WTC11 (cell line): ENCODE measurements around the gene MCM3AP. TPM values are rescaled to one million over a fixed set of nuclear protein-coding genes. Genes with fewer than 3 reads are reported as not detected.

Experiments
- CREB1 ChIP-seq: sonication (generic); formaldehyde crosslinking; IDR thresholded peaks from 2 replicates; pipeline ENCODE4 v1.8.0; 2023; ENCODE audit warnings: mild to moderate bottlenecking, missing genetic modification reagents
- E2F4 ChIP-seq: sonication (generic); formaldehyde crosslinking; IDR thresholded peaks from 2 replicates; pipeline ENCODE4 v1.8.1; 2022; ENCODE audit warnings: low read depth, mild to moderate bottlenecking, moderate library complexity, missing genetic modification reagents, borderline replicate concordance
- FOXK1 ChIP-seq: sonication (generic); formaldehyde crosslinking; IDR thresholded peaks from 2 replicates; pipeline ENCODE4 v1.8.0; 2022; ENCODE audit warnings: mild to moderate bottlenecking, moderate library complexity, missing genetic modification reagents
- GABPB1 ChIP-seq: sonication (generic); formaldehyde crosslinking; IDR thresholded peaks from 2 replicates; pipeline ENCODE4 v1.8.1; 2023; ENCODE audit warnings: mild to moderate bottlenecking, missing genetic modification reagents
- JUN ChIP-seq: sonication (generic); formaldehyde crosslinking; IDR thresholded peaks from 2 replicates; pipeline ENCODE4 v1.8.0; 2023; ENCODE audit warnings: mild to moderate bottlenecking, missing genetic modification reagents
- MYBL2 ChIP-seq: sonication (generic); formaldehyde crosslinking; IDR thresholded peaks from 2 replicates; pipeline ENCODE4 v1.8.1; 2023; ENCODE audit warnings: mild to moderate bottlenecking, moderate library complexity, missing genetic modification reagents
- NFE2L1 ChIP-seq: sonication (generic); formaldehyde crosslinking; IDR thresholded peaks from 2 replicates; pipeline ENCODE4 v1.8.1; 2023; ENCODE audit warnings: missing genetic modification reagents
- SMAD3 ChIP-seq: sonication (generic); formaldehyde crosslinking; IDR thresholded peaks from 2 replicates; pipeline ENCODE4 v1.8.0; 2022; ENCODE audit warnings: missing genetic modification reagents, mild to moderate bottlenecking, borderline replicate concordance
- SP1 ChIP-seq: sonication (generic); formaldehyde crosslinking; conservative IDR thresholded peaks from 2 replicates; pipeline ENCODE4 v1.8.1; 2022; ENCODE audit warnings: missing genetic modification reagents
- TCF7 ChIP-seq: sonication (generic); formaldehyde crosslinking; IDR thresholded peaks from 2 replicates; pipeline ENCODE4 v1.8.0; 2022; ENCODE audit warnings: mild to moderate bottlenecking, low read depth, missing genetic modification reagents, moderate library complexity
- TEAD1 ChIP-seq: sonication (generic); formaldehyde crosslinking; IDR thresholded peaks from 2 replicates; pipeline ENCODE4 v1.8.0; 2022; ENCODE audit warnings: mild to moderate bottlenecking, missing genetic modification reagents
- TP53 ChIP-seq: sonication (generic); formaldehyde crosslinking; IDR thresholded peaks from 2 replicates; pipeline ENCODE4 v1.8.1; 2023; ENCODE audit warnings: mild to moderate bottlenecking, missing genetic modification reagents
- USF1 ChIP-seq: sonication (generic); formaldehyde crosslinking; IDR thresholded peaks from 2 replicates; pipeline ENCODE4 v1.8.0; 2022; ENCODE audit warnings: mild to moderate bottlenecking, missing genetic modification reagents
- ZBTB43 ChIP-seq: sonication (generic); formaldehyde crosslinking; IDR thresholded peaks from 2 replicates; pipeline ENCODE4 v1.8.1; 2023; ENCODE audit warnings: mild to moderate bottlenecking, missing genetic modification reagents
- ZMAT4 ChIP-seq: fragments of 250-450 bp; sonication (Bioruptor Pico); IDR thresholded peaks from 2 replicates; pipeline ENCODE4 v1.9.0; 2021; ENCODE audit warnings: mild to moderate bottlenecking
- ZNF232 ChIP-seq: sonication (generic); formaldehyde crosslinking; IDR thresholded peaks from 2 replicates; pipeline ENCODE4 v1.8.0; 2022; ENCODE audit warnings: mild to moderate bottlenecking, missing genetic modification reagents
- ZNF532 ChIP-seq: fragments of 250-450 bp; sonication (Bioruptor Pico); IDR thresholded peaks from 2 replicates; pipeline ENCODE4 v1.9.0; 2021; ENCODE audit warnings: mild to moderate bottlenecking, borderline replicate concordance
- total RNA-seq: library from RNA; stranded (reverse); gene quantifications from 3 replicates; pipeline ENCODE4 v1.2.3, GENCODE V29; 2021
- TF ChIP-seq, protein P1 (sequence below): sonication (generic); formaldehyde crosslinking; IDR thresholded peaks from 2 replicates; pipeline ENCODE4 v1.8.1; 2022; ENCODE audit warnings: mild to moderate bottlenecking, moderate library complexity, missing genetic modification reagents
- TF ChIP-seq, protein P2 (sequence below): sonication (generic); formaldehyde crosslinking; IDR thresholded peaks from 2 replicates; pipeline ENCODE4 v1.8.0; 2022; ENCODE audit warnings: mild to moderate bottlenecking, missing genetic modification reagents
- TF ChIP-seq, protein P3 (sequence below): sonication (generic); formaldehyde crosslinking; IDR thresholded peaks from 2 replicates; pipeline ENCODE4 v1.8.0; 2023; ENCODE audit warnings: mild to moderate bottlenecking, missing genetic modification reagents
- TF ChIP-seq, protein P4 (sequence below): sonication (generic); formaldehyde crosslinking; IDR thresholded peaks from 2 replicates; pipeline ENCODE4 v1.8.1; 2023; ENCODE audit warnings: mild to moderate bottlenecking, missing genetic modification reagents, moderate library complexity
- TF ChIP-seq, protein P5 (sequence below): sonication (generic); formaldehyde crosslinking; IDR thresholded peaks from 2 replicates; pipeline ENCODE4 v1.8.1; 2023; ENCODE audit warnings: mild to moderate bottlenecking, missing genetic modification reagents

The MCM3AP gene
- total RNA-seq, 1 experiment from 2014 or later: 167 TPM

DNA sequence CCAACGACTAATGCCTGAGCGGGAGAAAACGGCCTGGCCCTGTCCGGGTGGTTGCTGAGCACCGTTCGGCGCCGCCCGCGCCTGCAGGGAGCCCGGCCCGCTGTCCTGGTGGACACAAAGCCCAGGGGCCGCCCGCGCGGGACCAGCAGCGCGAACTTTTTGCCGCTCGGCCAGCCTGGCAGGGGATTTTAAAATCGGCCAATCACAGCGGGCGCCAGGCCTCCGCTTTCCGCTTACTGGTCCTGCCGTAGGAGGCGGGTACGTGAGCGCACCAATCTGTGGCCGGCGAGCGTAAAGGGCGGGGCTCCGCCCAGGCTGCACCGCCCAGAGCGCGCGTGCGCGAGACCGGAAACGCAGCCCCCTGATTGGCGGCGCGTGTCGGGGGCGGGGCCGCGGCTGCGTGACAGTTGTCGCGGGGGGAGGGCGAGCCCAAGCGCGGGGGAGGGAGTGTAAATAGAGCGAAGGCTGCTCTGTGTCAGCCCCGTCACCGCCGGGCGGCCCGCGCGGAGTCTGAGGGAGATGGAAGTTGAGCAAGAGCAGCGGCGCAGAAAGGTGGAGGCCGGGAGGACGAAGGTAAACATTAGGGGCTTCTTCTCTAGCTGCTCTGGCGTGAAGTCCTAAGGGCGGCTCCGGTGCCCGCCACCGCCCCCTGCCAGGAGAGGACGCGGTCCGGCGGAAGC is 38.4 kb upstream of the MCM3AP start, which contains the start of the genes C21orf58 and PCNT (continued):
- peak; percentile 47; the same call in 1 of the 2 replicates for TF ChIP-seq USF1
- TF ChIP-seq SP1 (CRISPR knock-in tag): peak; percentile 98
- TF ChIP-seq, protein P1, sequence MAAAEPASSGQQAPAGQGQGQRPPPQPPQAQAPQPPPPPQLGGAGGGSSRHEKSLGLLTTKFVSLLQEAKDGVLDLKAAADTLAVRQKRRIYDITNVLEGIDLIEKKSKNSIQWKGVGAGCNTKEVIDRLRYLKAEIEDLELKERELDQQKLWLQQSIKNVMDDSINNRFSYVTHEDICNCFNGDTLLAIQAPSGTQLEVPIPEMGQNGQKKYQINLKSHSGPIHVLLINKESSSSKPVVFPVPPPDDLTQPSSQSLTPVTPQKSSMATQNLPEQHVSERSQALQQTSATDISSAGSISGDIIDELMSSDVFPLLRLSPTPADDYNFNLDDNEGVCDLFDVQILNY: peak; percentile 96
- 0 out of 2 replicates have a peak, but pooled peaks have one; percentile 43 for TF ChIP-seq JUN (CRISPR knock-in tag)
- peak; percentile 76 for TF ChIP-seq ZBTB43 (CRISPR knock-in tag)
- no peak for TF ChIP-seq ZNF532 (CRISPR knock-in tag)
- TF ChIP-seq, protein P2, sequence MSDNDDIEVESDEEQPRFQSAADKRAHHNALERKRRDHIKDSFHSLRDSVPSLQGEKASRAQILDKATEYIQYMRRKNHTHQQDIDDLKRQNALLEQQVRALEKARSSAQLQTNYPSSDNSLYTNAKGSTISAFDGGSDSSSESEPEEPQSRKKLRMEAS (CRISPR knock-in tag): peak; percentile 83
- TF ChIP-seq SMAD3: 0 out of 2 replicates have a peak, but pooled peaks have one; percentile 15
- peak; percentile 83 for TF ChIP-seq GABPB1 (CRISPR knock-in tag)
- TF ChIP-seq NFE2L1: peak; percentile 34; the same call in 1 of the 2 replicates
- peak; percentile 99 for TF ChIP-seq MYBL2 (CRISPR knock-in tag)
- 0 out of 2 replicates have a peak, but pooled peaks have one; percentile 27 for TF ChIP-seq ZNF232 (CRISPR knock-in tag)
- TF ChIP-seq, protein P3, sequence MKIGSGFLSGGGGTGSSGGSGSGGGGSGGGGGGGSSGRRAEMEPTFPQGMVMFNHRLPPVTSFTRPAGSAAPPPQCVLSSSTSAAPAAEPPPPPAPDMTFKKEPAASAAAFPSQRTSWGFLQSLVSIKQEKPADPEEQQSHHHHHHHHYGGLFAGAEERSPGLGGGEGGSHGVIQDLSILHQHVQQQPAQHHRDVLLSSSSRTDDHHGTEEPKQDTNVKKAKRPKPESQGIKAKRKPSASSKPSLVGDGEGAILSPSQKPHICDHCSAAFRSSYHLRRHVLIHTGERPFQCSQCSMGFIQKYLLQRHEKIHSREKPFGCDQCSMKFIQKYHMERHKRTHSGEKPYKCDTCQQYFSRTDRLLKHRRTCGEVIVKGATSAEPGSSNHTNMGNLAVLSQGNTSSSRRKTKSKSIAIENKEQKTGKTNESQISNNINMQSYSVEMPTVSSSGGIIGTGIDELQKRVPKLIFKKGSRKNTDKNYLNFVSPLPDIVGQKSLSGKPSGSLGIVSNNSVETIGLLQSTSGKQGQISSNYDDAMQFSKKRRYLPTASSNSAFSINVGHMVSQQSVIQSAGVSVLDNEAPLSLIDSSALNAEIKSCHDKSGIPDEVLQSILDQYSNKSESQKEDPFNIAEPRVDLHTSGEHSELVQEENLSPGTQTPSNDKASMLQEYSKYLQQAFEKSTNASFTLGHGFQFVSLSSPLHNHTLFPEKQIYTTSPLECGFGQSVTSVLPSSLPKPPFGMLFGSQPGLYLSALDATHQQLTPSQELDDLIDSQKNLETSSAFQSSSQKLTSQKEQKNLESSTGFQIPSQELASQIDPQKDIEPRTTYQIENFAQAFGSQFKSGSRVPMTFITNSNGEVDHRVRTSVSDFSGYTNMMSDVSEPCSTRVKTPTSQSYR (CRISPR knock-in tag): no peak; the same call in 1 of the 2 replicates
- peak; percentile 80 for TF ChIP-seq TEAD1 (CRISPR knock-in tag)
- TF ChIP-seq TP53: 0 out of 2 replicates have a peak, but pooled peaks have one; percentile 18
- TF ChIP-seq E2F4 (CRISPR knock-in tag): peak; percentile 97
- TF ChIP-seq, protein P4, sequence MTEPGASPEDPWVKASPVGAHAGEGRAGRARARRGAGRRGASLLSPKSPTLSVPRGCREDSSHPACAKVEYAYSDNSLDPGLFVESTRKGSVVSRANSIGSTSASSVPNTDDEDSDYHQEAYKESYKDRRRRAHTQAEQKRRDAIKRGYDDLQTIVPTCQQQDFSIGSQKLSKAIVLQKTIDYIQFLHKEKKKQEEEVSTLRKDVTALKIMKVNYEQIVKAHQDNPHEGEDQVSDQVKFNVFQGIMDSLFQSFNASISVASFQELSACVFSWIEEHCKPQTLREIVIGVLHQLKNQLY (CRISPR knock-in tag): 0 out of 2 replicates have a peak, but pooled peaks have one; percentile 25
- peak; percentile 83 for TF ChIP-seq FOXK1 (CRISPR knock-in tag)
- peak; percentile 55; the same call in 1 of the 2 replicates for TF ChIP-seq CREB1
- TF ChIP-seq, protein P5, sequence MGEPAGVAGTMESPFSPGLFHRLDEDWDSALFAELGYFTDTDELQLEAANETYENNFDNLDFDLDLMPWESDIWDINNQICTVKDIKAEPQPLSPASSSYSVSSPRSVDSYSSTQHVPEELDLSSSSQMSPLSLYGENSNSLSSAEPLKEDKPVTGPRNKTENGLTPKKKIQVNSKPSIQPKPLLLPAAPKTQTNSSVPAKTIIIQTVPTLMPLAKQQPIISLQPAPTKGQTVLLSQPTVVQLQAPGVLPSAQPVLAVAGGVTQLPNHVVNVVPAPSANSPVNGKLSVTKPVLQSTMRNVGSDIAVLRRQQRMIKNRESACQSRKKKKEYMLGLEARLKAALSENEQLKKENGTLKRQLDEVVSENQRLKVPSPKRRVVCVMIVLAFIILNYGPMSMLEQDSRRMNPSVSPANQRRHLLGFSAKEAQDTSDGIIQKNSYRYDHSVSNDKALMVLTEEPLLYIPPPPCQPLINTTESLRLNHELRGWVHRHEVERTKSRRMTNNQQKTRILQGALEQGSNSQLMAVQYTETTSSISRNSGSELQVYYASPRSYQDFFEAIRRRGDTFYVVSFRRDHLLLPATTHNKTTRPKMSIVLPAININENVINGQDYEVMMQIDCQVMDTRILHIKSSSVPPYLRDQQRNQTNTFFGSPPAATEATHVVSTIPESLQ (CRISPR knock-in tag): no peak
- TF ChIP-seq ZMAT4: no peak
- no peak for TF ChIP-seq TCF7 (CRISPR knock-in tag)
